SK-N-SH (cell line): ENCODE measurements around the gene SFI1. TPM values are rescaled to one million over a fixed set of nuclear protein-coding genes. Genes with fewer than 3 reads are reported as not detected.
A peak's percentile ranks its signal among the peaks of the same experiment; 100 is the strongest.

ENCODE experiments used
- CTCF ChIA-PET: fragments of 300-600, 350-600 bp; formaldehyde crosslinking; extraction: SDS; loops from one replicate; lab custom pipeline; 2021; lab: Yijun Ruan, JAX
- POLR2A ChIA-PET: fragments of 350-600 bp; sonication (Branson Sonifier 250); formaldehyde crosslinking; extraction: SDS; loops from one replicate; lab custom pipeline; 2020; ENCODE audit warnings: antibody characterized with exemption, inconsistent platforms; lab: Yijun Ruan, JAX
- DNase-seq: peaks from one replicate; pipeline ENCODE4 v3.0.0; 2012
- H2AFZ ChIP-seq: fragments of 200-600 bp; sonication (generic); 2 replicates; pipeline ENCODE4 v1.8.1; 2016; ENCODE audit warnings: antibody characterized with exemption, mild to moderate bottlenecking, low read depth
- H3F3A ChIP-seq: fragments of 200-600 bp; sonication (generic); replicated peaks from 2 replicates; pipeline ENCODE3; 2016; ENCODE audit warnings: antibody characterized with exemption, mild to moderate bottlenecking; ENCODE audit not compliant: insufficient read depth
- H3K27ac ChIP-seq, 2 experiments: fragments of 200-500 bp in 1 of 2; fragments of 200-600 bp in 1 of 2; sonication (Bioruptor generic) in 1 of 2; sonication (generic), shearing (Covaris generic) in 1 of 2; 2 replicates each; pipeline versions ENCODE4 v1.5.1 to v1.6.1; 2014 to 2016; ENCODE audit warnings: low read depth in 2 of 2, inconsistent platforms in 1 of 2, low read length in 1 of 2, mild to moderate bottlenecking in 1 of 2, mixed read lengths in 1 of 2
- H3K27me3 ChIP-seq: fragments of 200-600 bp; sonication (generic), shearing (Covaris generic); 2 replicates; pipeline ENCODE4 v1.6.1; 2016; ENCODE audit warnings: mixed run types; ENCODE audit not compliant: insufficient read depth
- H3K36me3 ChIP-seq, 2 experiments: fragments of 200-500 bp in 1 of 2; fragments of 200-600 bp in 1 of 2; sonication (Bioruptor generic) in 1 of 2; sonication (generic) in 1 of 2; replicated peaks in 1 of 2; 2 replicates each; pipeline versions ENCODE3 to v1.5.1; 2014 to 2016; ENCODE audit warnings: low read length in 1 of 2, mild to moderate bottlenecking in 1 of 2; ENCODE audit not compliant: insufficient read depth in 2 of 2, control insufficient read depth in 1 of 2
- H3K4me1 ChIP-seq, 2 experiments: fragments of 200-500 bp in 1 of 2; fragments of 200-600 bp in 1 of 2; sonication (Bioruptor generic) in 1 of 2; sonication (generic), shearing (Covaris generic) in 1 of 2; 2 replicates each; pipeline versions ENCODE4 v1.5.1 to v1.6.1; 2014 to 2016; ENCODE audit warnings: low read depth in 1 of 2, low read length in 1 of 2, mixed run types in 1 of 2; ENCODE audit not compliant: insufficient read depth in 2 of 2, control insufficient read depth in 1 of 2
- H3K4me2 ChIP-seq: fragments of 200-600 bp; sonication (generic), shearing (Covaris generic); 2 replicates; pipeline ENCODE4 v1.6.1; 2017; ENCODE audit warnings: mixed run types
- H3K4me3 ChIP-seq, 2 experiments: fragments of 200-500 bp in 1 of 2; fragments of 200-600 bp in 1 of 2; sonication (Bioruptor generic) in 1 of 2; sonication (generic), shearing (Covaris generic) in 1 of 2; 2 replicates each; pipeline versions ENCODE4 v1.5.1 to v1.8.1; 2014 to 2016; ENCODE audit warnings: low read depth in 2 of 2, inconsistent platforms in 1 of 2, low read length in 1 of 2, mild to moderate bottlenecking in 1 of 2, mixed read lengths in 1 of 2, moderate library complexity in 1 of 2
- H3K79me2 ChIP-seq: fragments of 200-600 bp; sonication (generic); 2 replicates; pipeline ENCODE4 v1.8.1; 2017; ENCODE audit warnings: mild to moderate bottlenecking; ENCODE audit not compliant: insufficient read depth
- H3K9ac ChIP-seq: fragments of 200-600 bp; sonication (generic); 2 replicates; pipeline ENCODE4 v1.6.1; 2017; ENCODE audit warnings: mixed run types
- H3K9me2 ChIP-seq: fragments of 200-600 bp; sonication (generic); 2 replicates; pipeline ENCODE4 v1.6.1; 2017; ENCODE audit warnings: mixed run types
- H3K9me3 ChIP-seq: fragments of 200-600 bp; sonication (generic); 2 replicates; pipeline ENCODE4 v1.6.1; 2017; ENCODE audit warnings: mixed run types, mild to moderate bottlenecking, moderate library complexity
- H4K20me1 ChIP-seq: fragments of 200-600 bp; sonication (generic); 2 replicates; pipeline ENCODE4 v1.6.1; 2017; ENCODE audit warnings: mild to moderate bottlenecking, mixed run types; ENCODE audit not compliant: insufficient read depth
- CHD2 ChIP-seq: fragments of 150-350 bp; IDR thresholded peaks from 2 replicates; pipeline ENCODE4 v1.6.1; 2018; ENCODE audit warnings: low read length; ENCODE audit not compliant: partially characterized antibody
- CTCF ChIP-seq: fragments of 200-600 bp; sonication (generic); IDR thresholded peaks from 2 replicates; pipeline ENCODE4 v1.6.1; 2017; ENCODE audit warnings: antibody characterized with exemption, mild to moderate bottlenecking, moderate library complexity
- EZH2phosphoT487 ChIP-seq: fragments of 200-600 bp; sonication (generic); IDR thresholded peaks from 2 replicates; pipeline ENCODE4 v1.6.1; 2017; ENCODE audit warnings: low read depth, mixed run types, mild to moderate bottlenecking, antibody characterized with exemption, moderate library complexity, borderline replicate concordance
- FOXJ3 ChIP-seq: sonication (generic); formaldehyde crosslinking; IDR thresholded peaks from 2 replicates; pipeline ENCODE4 v1.5.1; 2020; ENCODE audit warnings: mild to moderate bottlenecking, missing genetic modification reagents
- FOXM1 ChIP-seq: IDR thresholded peaks from 2 replicates; pipeline ENCODE4 v1.4.0; 2012; ENCODE audit warnings: low read depth, mild to moderate bottlenecking
- GABPA ChIP-seq: IDR thresholded peaks from 2 replicates; pipeline ENCODE4 v1.4.0; 2012; ENCODE audit warnings: low read depth, mild to moderate bottlenecking
- GATA2 ChIP-seq: sonication (generic); formaldehyde crosslinking; IDR thresholded peaks from 2 replicates; pipeline ENCODE4 v1.5.0; 2020; ENCODE audit warnings: mild to moderate bottlenecking, missing genetic modification reagents
- IRF3 ChIP-seq: fragments of 150-350 bp; IDR thresholded peaks from 2 replicates; pipeline ENCODE4 v1.6.1; 2016; ENCODE audit warnings: mild to moderate bottlenecking, low read depth, low read length
- JUND ChIP-seq: IDR thresholded peaks from 2 replicates; pipeline ENCODE4 v1.4.0; 2012
- MXI1 ChIP-seq: IDR thresholded peaks from 2 replicates; pipeline ENCODE4 v1.6.1; 2012; ENCODE audit warnings: mild to moderate bottlenecking, low read depth, low read length, improper control_type of control experiment
- NRF1 ChIP-seq: IDR thresholded peaks from 2 replicates; pipeline ENCODE4 v1.6.1; 2012; ENCODE audit warnings: low read depth, mild to moderate bottlenecking, low read length
- RAD21 ChIP-seq: IDR thresholded peaks from 2 replicates; pipeline ENCODE4 v1.6.1; 2012; ENCODE audit warnings: mild to moderate bottlenecking, low read length
- REST ChIP-seq: IDR thresholded peaks from 2 replicates; pipeline ENCODE4 v1.6.1; 2012; ENCODE audit warnings: mild to moderate bottlenecking, low read depth, low read length, moderate library complexity
- RFX5 ChIP-seq: IDR thresholded peaks from 2 replicates; pipeline ENCODE4 v1.6.1; 2012; ENCODE audit warnings: mild to moderate bottlenecking, improper control_type of control experiment, low read length
- RXRA ChIP-seq: IDR thresholded peaks from 2 replicates; pipeline ENCODE4 v1.4.0; 2012; ENCODE audit warnings: low read depth, mild to moderate bottlenecking, borderline replicate concordance
- SMC3 ChIP-seq: IDR thresholded peaks from 2 replicates; pipeline ENCODE4 v1.6.1; 2012; ENCODE audit warnings: low read depth, low read length, improper control_type of control experiment
- TAF1 ChIP-seq: IDR thresholded peaks from 2 replicates; pipeline ENCODE4 v1.6.1; 2012; ENCODE audit warnings: low read depth, mild to moderate bottlenecking, low read length, moderate library complexity, borderline replicate concordance
- TEAD4 ChIP-seq: IDR thresholded peaks from 2 replicates; pipeline ENCODE4 v1.4.0; 2012; ENCODE audit warnings: mild to moderate bottlenecking, borderline replicate concordance; ENCODE audit not compliant: insufficient read depth
- USF1 ChIP-seq: IDR thresholded peaks from 2 replicates; pipeline ENCODE4 v1.4.0; 2012; ENCODE audit warnings: low read depth, borderline replicate concordance
- YY1 ChIP-seq: IDR thresholded peaks from 2 replicates; pipeline ENCODE4 v1.4.0; 2012; ENCODE audit warnings: low read depth, mild to moderate bottlenecking
- ZBTB33 ChIP-seq: IDR thresholded peaks from 2 replicates; pipeline ENCODE4 v1.4.0; 2012; ENCODE audit warnings: low read depth, borderline replicate concordance
- WGBS: methylation state at CpG from one replicate; pipeline ENCODE4 v1.1.6; 2017; ENCODE audit warnings: low lambda C conversion rate; 5-methylcytosine and 5-hydroxymethylcytosine counted together
- polyA plus RNA-seq, 3 experiments: library from polyadenylated mRNA; depleted of rRNA; stranded (reverse); fragments of >200 nt; gene quantifications; 2 replicates each; pipeline ENCODE4 v1.2.3, GENCODE V29; 2012

SFI1 gene
- polyA plus RNA-seq, 1 of the 3 experiments (the other 2 are of a cell fraction), result 24.7 TPM

GRCh38 chr22:31630331-31631329 lies 134.3 kb downstream of the SFI1 start:
- DNase-seq, result peak; percentile 93
- POLR2A ChIA-PET, result interaction anchor here (0.8 to 1.4 kb wide), 3 partner anchors 31 to 74 kb away, joined by 3 to 7 read pairs (median 4); partner anchors contain the start of gene PISD
- no peaks in the 10 kb centered on the region for H3K9me2 ChIP-seq
- peak overlapping the region; percentile 78 to 91 for H3K4me3 ChIP-seq
- peak overlapping the region; percentile 83; the same call in 1 of the 2 replicates for H2AFZ ChIP-seq
- WGBS, result 3% methylated on average over 26 of the region's 65 CpGs
- peaks cover 52% of the 10 kb centered on the region for H4K20me1 ChIP-seq
- H3K27me3 ChIP-seq, result no peaks in the 10 kb centered on the region
- peak overlapping the region; percentile 77 to 80 for H3K27ac ChIP-seq
- peak overlapping the region; percentile 80 for H3K9ac ChIP-seq
- no peaks in the 10 kb centered on the region for H3F3A ChIP-seq
- H3K36me3 ChIP-seq, result peaks cover 7 to 9% of the 10 kb centered on the region in 2 experiments
- peaks cover 66% of the 10 kb centered on the region for H3K79me2 ChIP-seq
- H3K4me2 ChIP-seq, result peak overlapping the region; percentile 96
- no peaks in the 10 kb centered on the region for H3K9me3 ChIP-seq
- CTCF ChIA-PET, result interaction anchor here (0.7 to 7.1 kb wide), 12 partner anchors 10 to 340 kb away, joined by 3 to 48 read pairs (median 4); partner anchors contain the start of gene PISD
- peaks cover 0 to 49% of the 10 kb centered on the region in 2 experiments; a peak in 1 of 4 replicates for H3K4me1 ChIP-seq
- TF ChIP-seq SMC3 (no peak), IRF3 (no peak), TAF1 (0 out of 2 replicates have a peak, but pooled peaks have one; percentile 45), RAD21 (no peak), GABPA (peak; percentile 67; the same call in 1 of the 2 replicates), REST (0 out of 2 replicates have a peak, but pooled peaks have one; percentile 3), CHD2 (no peak), FOXM1 (no peak), CTCF (no peak; the same call in 1 of the 2 replicates), FOXJ3 (CRISPR knock-in tag) (no peak), ZBTB33 (no peak), GATA2 (CRISPR knock-in tag) (0 out of 2 replicates have a peak, but pooled peaks have one; percentile 26), MXI1 (peak; percentile 85), TEAD4 (no peak), RFX5 (no peak), USF1 (no peak; the same call in 1 of the 2 replicates), EZH2phosphoT487 (no peak), RXRA (no peak), NRF1 (no peak), YY1 (no peak), JUND (no peak)
